ENCODE measurements around the gene NEMP1. TPM values are rescaled to one million over a fixed set of nuclear protein-coding genes. Genes with fewer than 3 reads are reported as not detected.

The NEMP1 gene
- total and polyA plus RNA-seq, 2 of the 13 experiments (the other 11 are each of a cell fraction or from before 2014, with no cell fraction given) = 11.4 to 12.9 TPM

GRCh38 chr12:57088354-57089270, 10.0 kb upstream of the NEMP1 start, which contains the start of gene NAB2 (continued):
- TF ChIP-seq, protein P1, sequence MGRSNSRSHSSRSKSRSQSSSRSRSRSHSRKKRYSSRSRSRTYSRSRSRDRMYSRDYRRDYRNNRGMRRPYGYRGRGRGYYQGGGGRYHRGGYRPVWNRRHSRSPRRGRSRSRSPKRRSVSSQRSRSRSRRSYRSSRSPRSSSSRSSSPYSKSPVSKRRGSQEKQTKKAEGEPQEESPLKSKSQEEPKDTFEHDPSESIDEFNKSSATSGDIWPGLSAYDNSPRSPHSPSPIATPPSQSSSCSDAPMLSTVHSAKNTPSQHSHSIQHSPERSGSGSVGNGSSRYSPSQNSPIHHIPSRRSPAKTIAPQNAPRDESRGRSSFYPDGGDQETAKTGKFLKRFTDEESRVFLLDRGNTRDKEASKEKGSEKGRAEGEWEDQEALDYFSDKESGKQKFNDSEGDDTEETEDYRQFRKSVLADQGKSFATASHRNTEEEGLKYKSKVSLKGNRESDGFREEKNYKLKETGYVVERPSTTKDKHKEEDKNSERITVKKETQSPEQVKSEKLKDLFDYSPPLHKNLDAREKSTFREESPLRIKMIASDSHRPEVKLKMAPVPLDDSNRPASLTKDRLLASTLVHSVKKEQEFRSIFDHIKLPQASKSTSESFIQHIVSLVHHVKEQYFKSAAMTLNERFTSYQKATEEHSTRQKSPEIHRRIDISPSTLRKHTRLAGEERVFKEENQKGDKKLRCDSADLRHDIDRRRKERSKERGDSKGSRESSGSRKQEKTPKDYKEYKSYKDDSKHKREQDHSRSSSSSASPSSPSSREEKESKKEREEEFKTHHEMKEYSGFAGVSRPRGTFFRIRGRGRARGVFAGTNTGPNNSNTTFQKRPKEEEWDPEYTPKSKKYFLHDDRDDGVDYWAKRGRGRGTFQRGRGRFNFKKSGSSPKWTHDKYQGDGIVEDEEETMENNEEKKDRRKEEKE (IDR thresholded peaks at IDR 0.05) = no peak
- TF ChIP-seq IKZF4 (CRISPR knock-in tag; IDR thresholded peaks at IDR 0.05; ENCODE audit: borderline replicate concordance, low read depth, not compliant biosample characterization) (no peak), RFX1 (IDR thresholded peaks at IDR 0.05) (no peak), THYN1 (CRISPR knock-in tag; IDR thresholded peaks at IDR 0.05; ENCODE audit: borderline replicate concordance, low read depth) (no peak), FLYWCH1 (CRISPR knock-in tag; IDR thresholded peaks at IDR 0.05) (no peak), ESRRA (CRISPR knock-in tag; IDR thresholded peaks at IDR 0.05; ENCODE audit: low read depth) (no peak), RORA (CRISPR knock-in tag; IDR thresholded peaks at IDR 0.05) (no peak), IRX3 (CRISPR knock-in tag; IDR thresholded peaks at IDR 0.05; ENCODE audit: borderline replicate concordance, low read depth) (peak; percentile 29; the same call in 1 of the 2 replicates), ZNF3 (CRISPR knock-in tag; IDR thresholded peaks at IDR 0.05) (no peak), HNRNPL (IDR thresholded peaks at IDR 0.05; ENCODE audit: low read depth, low read length) (0 out of 2 replicates have a peak, but pooled peaks have one; percentile 44), ZFP36L2 (CRISPR knock-in tag; IDR thresholded peaks at IDR 0.05) (no peak), ZBTB20 (CRISPR knock-in tag; IDR thresholded peaks at IDR 0.05; ENCODE audit: borderline replicate concordance, low read depth) (no peak), SATB2 (CRISPR knock-in tag; IDR thresholded peaks at IDR 0.05) (0 out of 2 replicates have a peak, but pooled peaks have one; percentile 52), ZNF496 (CRISPR knock-in tag; IDR thresholded peaks at IDR 0.05; ENCODE audit: insufficient replicate concordance) (no peak), RCOR2 (CRISPR knock-in tag; IDR thresholded peaks at IDR 0.05) (no peak), ATF7-NPFF (CRISPR knock-in tag; IDR thresholded peaks at IDR 0.05; ENCODE audit: low read depth) (peak; percentile 57; the same call in 1 of the 2 replicates), ZNF512B (CRISPR knock-in tag; IDR thresholded peaks at IDR 0.05; ENCODE audit: borderline replicate concordance) (no peak), ZSCAN31 (CRISPR knock-in tag; IDR thresholded peaks at IDR 0.05; ENCODE audit: low read depth) (peak; percentile 74), FUBP1 (CRISPR knock-in tag; IDR thresholded peaks at IDR 0.05; ENCODE audit: borderline replicate concordance) (no peak)

Measured in HepG2 (cell line).